HG02943 (cell line): ENCODE results near the gene APOA1.
A peak's percentile ranks its signal among the peaks of the same experiment; 100 is the strongest.

Experiments
- ATAC-seq: cut with Tn5 transposase; IDR thresholded peaks from one replicate; pipeline ENCODE4 v1.9.1; 2021; ENCODE audit warnings: mild to moderate bottlenecking, low read depth, moderate library complexity; ENCODE audit not compliant: unreplicated experiment

Gene APOA1

GRCh38 chr11:116791813-116792143, 45.6 kb downstream of the APOA1 start, which contains the start of gene APOA5:
Gene APOA5, minus strand, starts transcription at chr11:116791879. Its CDS starts 19 bp downstream, at chr11:116791860.
- ATAC-seq = no peak

GRCh38 chr11:116791002-116791812, 46.2 kb downstream of the APOA1 start:
- no peak for ATAC-seq

GRCh38 chr11:116790167-116791001, 47.0 kb downstream of the APOA1 start:
- no peak for ATAC-seq

- ATAC-seq = no peak
Measured at GRCh38 chr11:116788975-116789374, 48.4 kb downstream of the APOA1 start.

GRCh38 chr11:116788534-116788933, 48.9 kb downstream of the APOA1 start:
- ATAC-seq = no peak

- peak; percentile 87 for ATAC-seq
Measured at GRCh38 chr11:116787786-116788486, 49.5 kb downstream of the APOA1 start, which contains the start of gene ZPR1. Gene ZPR1, minus strand, starts transcription at chr11:116788023. Its CDS starts 33 bp downstream, at chr11:116787990.

- no peak for ATAC-seq
Measured at GRCh38 chr11:116787436-116787785, 50.0 kb downstream of the APOA1 start.

- ATAC-seq = no peak
Measured at GRCh38 chr11:116786966-116787365, 50.5 kb downstream of the APOA1 start.

GRCh38 chr11:116786326-116786725, 51.1 kb downstream of the APOA1 start:
- ATAC-seq = no peak
